Left renal pelvis (tissue), 4 donors: Measurements from ENCODE around the gene TAF4. TPM values are rescaled to one million over a fixed set of nuclear protein-coding genes. Genes with fewer than 3 reads are reported as not detected.
"Not testable (repeated sequence)": the region's sequence is repeated elsewhere in the genome, so short reads cannot be mapped to it uniquely, and the experiment has no call there.

Experiments used
- DNase-seq, 4 donors: peaks; one replicate each; pipeline ENCODE4 v3.0.0-alpha.2; 2013; ENCODE audit warnings: low read depth in 4 of 4, low spot score in 3 of 4
- polyA plus RNA-seq, 4 donors: library from polyadenylated mRNA; unstranded; fragments of 120-200 nt; gene quantifications; one replicate each; pipeline ENCODE4 v1.2.1, GENCODE V29; 2013; ENCODE audit not compliant: insufficient read length in 4 of 4

TAF4 gene
- polyA plus RNA-seq, 4 donors, result 13.3 to 21.9 (median 17.7) TPM

GRCh38 chr20:62059920-62060630, 5.6 kb downstream of the TAF4 start:
- no peak for DNase-seq

DNA sequence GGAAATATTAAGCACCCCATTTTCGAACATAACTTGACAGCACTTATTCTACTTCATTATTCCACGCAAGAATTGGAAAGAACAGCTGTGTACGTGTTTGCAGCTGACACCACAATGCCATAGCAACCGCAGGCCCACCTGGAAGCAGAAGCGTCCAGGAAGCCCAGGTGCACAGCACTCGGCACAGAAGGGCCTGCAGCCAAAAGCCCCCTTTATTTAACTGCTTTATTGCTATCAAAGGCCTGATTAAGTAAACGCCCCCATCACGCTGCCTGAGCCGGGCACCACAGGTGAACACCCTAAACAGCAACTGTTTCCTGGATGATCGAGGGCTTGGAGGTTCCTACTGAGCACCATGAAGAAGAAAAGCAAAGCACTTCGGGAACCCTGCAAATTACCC, 6.3 kb downstream of the TAF4 start:
- DNase-seq, result no peak

- no peak for DNase-seq
Observed at GRCh38 chr20:62058941-62059340, 6.7 kb downstream of the TAF4 start.

- no peak for DNase-seq
Observed at GRCh38 chr20:62056975-62057374, 8.7 kb downstream of the TAF4 start.

DNA sequence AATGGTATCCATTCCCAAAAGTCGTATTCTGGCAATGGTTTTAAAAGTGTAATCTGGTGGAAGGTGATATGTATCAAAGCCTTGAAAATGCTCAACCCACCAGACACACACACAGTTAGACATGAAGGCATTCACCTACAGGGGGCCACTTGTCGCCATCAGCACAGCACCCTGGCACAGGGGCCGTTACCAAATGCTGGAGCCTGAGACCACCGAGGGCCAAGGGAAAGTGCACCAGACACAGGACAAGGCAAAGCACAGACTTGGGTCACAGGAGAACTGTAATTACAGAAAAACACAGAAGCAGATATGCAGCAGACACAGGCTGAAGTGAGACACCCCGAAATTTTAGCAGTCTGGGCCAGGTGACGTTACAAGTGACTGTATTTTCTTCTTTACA, 9.3 kb downstream of the TAF4 start:
- no peak for DNase-seq

DNA sequence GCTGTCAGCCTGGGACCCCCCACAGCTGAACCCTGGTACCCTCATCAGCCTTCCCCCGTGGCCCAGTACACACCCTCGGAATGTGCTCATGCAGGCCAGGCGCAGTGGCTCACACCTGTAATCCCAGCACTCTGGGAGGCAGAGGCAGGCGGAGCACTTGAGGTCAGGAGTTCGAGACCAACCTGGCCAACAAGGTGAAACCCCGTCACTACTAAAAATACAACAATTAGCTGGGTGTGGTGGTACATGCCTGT, 9.9 kb downstream of the TAF4 start:
- not testable (repeated sequence) for DNase-seq

DNA sequence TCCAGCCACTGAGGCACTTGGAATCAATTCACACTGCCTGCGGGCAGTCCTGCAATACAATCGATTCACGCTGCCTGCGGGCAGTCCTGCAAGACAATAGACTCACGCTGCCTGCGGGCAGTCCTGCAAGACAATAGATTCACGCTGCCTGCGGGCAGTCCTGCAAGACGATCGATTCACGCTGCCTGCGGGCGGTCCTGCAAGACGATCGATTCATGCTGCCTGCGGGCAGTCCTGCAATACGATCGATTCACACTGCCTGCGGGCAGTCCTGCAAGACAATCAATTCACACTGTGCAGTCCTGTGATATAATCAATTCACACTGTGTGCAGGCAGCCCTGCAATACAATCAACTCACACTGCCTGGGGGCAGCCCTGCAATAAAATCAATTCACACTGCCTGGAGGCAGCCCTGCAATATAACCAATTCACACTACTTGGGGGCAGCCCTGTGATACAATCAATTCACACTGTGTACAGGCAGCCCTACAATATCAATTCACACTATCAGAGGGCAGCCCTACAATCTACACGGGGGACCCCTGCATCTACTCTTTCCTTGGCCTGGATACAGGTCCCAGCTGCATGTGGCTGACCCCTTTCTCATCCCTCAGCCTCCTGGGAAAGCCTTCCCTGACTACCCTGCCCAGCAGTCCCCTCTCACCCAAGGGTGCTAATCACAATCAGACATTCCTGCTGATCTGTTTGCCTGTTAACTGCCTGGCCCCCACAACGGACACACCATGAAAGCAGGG, 10.4 kb downstream of the TAF4 start:
- no peak for DNase-seq

DNA sequence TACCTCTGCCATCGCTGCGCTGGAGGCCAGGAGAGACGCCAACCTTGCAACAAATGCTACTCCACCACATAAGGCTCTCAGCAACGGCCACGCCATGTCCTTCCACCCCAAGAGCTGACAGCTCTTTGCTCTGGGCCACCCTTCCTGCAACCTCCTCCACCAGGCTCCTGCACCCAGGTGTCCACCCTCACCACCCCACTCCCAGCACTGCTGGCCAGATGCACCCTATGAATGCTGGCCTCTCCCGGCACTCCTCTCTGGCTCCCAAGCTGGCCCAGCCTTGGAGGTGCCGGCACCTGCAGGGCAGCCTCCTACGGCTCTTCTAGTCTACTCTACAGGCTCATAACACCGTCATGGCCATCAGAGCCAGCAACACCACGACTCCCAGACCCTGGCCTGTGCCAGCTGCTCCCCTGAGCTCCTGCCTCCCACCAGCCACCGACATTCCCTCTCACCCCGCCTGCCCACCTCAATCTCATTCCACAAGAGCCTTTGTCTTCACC, 11.2 kb downstream of the TAF4 start:
- DNase-seq, result no peak

GRCh38 chr20:62053465-62054196, 12.1 kb downstream of the TAF4 start:
- no peak for DNase-seq

DNA sequence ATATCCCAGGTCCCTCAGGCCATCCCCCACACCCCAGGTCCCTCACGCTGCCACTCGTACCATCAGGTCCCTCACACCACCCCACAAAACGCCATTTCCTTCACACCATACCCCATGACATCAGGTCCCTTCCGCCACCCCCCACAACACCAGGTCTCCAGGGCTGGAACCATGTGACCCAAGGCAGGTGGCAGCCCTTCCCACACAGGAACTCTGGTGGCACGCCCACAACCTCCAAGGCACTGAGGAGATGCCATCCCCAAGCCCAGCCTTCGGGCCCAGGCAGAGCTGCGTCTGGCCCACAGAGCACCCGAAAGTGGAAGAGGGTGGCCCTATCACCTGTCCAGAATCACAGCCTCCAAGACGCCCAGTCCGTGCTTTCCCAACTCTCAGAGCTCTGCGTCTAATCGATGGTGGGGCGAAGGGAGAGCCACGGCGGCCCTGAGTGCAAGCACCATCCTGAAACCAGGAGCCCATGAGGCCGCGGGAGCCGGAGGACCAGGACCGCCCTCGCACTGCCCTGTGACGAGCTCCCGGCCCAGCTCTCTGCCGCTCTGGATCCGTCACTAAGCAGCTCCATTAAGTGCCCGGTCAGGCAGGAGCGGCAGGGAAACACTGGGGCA, 12.7 kb downstream of the TAF4 start:
- DNase-seq, result no peak

- DNase-seq, result no peak
Observed at GRCh38 chr20:62052336-62052841, 13.3 kb downstream of the TAF4 start.

DNA sequence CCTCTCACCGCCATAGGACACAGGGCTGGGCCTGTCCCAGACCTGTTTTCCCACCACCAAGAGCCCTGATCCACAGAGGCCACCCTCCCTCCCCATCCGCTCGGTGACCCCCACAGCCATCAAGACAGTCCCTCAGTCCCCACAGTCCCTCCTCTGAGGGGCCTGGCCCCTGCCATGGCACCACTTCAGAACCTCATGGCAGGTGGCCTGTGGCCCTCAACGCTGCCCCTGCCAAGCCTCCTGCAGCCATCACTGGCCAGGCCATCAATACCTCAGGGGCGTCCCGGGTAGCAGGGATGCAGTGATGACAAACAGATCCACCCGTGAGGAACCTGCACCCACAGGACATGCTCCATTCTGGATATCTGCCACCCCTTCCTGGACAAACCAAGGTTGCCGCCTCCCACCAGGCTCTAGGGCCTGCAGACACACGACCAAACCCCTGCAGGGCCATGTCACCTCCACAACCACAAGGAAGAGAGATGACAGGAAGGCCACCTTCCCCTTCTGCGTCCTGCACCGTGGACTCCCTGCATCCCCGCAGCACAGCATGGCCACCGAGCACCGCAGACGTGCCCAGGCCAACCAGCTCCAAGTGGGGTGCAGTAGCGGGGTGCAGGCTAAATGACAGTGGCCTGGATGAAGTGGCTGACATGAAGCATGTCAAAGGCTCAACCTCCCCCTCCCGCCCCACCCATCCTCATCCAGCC, 14.0 kb downstream of the TAF4 start:
- DNase-seq, result no peak

DNA sequence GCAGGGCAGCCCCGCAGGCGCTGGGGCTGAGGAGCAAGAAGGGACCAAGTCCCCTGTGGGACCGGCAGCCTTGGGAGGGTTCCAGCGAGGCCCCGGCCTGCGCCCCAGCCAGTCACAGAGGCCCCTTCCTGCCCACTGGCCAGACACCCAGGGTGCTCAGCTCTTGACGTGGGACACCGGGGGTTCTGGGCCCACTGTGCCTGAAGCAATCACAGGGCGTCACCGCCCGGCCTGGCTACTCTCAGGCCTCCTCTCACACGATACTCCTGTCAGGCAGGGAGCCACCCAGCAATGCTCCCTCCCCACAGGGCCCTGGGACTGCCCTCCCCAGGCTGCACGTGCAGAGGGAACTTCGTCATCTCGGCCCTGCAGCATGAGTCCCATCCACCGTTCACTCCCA, 14.5 kb downstream of the TAF4 start:
- no peak for DNase-seq

- no peak for DNase-seq
Observed at GRCh38 chr20:62050166-62051120, 15.2 kb downstream of the TAF4 start.

DNA sequence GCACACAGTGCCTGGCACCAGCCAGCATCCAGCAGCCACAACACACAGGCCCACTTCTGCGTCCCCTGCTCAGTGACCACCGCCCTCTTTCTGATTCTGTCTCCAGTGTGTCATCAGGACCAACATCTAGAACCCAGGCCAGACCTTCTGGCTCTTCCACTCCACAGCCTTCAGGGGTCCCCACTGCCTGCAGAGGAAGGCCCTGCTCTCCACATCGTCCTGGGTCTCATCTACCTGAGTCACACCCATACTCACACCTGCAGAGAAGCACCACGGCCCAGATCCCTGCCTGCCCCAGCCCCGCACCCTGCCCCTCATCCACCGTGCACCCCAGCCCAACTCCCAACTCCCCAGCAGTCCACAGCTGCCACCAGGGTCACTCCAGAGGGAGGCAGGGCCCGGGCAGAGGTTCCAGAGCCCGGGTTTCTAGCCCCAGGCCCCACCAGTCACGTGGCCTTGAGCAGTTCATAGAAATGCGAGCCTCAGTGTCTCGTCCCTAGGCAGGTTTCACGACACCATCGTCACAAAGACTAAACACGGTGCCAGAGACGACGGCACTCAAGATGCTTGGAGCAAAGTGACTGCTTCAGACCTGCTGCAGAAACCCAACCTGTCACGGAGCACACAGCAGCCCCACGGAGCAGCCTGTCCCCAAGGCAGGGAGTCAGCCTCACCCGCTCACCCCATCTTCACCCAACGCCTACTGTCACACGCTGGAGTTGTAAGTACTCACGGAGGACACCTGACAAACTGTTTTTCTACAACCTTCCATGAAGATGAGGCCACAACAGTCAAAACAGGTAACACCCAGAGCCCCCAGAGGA, 16.1 kb downstream of the TAF4 start:
- no peak for DNase-seq

GRCh38 chr20:62048821-62049291, 16.8 kb downstream of the TAF4 start:
- no peak for DNase-seq

GRCh38 chr20:62048346-62048761, 17.3 kb downstream of the TAF4 start:
- DNase-seq, result no peak

DNA sequence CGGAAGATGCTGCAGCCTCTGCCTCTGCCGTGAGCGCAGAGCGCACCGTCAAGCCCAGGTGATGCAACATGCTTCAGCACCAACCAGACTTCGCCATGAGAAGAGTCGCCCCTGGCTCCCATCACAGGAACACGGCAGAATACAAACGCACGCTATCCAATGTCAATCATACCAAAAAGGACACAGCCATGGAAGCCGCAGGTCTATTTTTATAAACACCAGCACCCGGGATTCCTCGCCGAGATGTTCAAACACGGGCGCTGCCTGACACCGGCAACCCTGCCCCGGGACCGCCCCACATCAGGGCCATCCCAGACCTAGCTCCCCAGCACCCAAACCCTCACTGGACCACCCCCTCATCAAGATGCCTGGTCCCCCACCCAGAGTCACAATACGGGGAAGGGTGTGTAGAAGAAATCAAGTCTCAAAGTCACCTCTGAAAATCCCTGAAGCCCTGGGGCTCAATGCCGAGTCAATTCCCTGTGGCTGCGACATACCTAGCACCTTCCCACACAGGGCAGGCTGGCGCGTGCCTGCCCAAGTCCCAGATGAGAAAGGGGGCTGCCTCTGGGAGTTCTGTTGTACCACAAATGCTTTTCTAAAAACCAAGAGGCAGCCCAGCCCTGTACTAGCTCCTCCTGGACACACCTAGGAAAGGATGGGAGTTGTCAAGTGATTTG, 17.9 kb downstream of the TAF4 start:
- no peak for DNase-seq
